Esophagus mucosa (tissue), 1 donor: ENCODE results near the gene FBXO31. TPM values are rescaled to one million over a fixed set of nuclear protein-coding genes. Genes with fewer than 3 reads are reported as not detected.

Source experiments
- ATAC-seq: fragments of 200-7000 bp; cut with Tn5 transposase; one replicate; pipeline ENCODE4 v1.9.1; 2020
- total RNA-seq: library from RNA; stranded (reverse); gene quantifications from one replicate; pipeline ENCODE4 v1.2.4, GENCODE V29; 2023
- donor health status: DM: yes; HTN: yes; CAD: no.

Gene FBXO31
- total RNA-seq, 1 donor from 2014 or later = 16.9 TPM

DNA sequence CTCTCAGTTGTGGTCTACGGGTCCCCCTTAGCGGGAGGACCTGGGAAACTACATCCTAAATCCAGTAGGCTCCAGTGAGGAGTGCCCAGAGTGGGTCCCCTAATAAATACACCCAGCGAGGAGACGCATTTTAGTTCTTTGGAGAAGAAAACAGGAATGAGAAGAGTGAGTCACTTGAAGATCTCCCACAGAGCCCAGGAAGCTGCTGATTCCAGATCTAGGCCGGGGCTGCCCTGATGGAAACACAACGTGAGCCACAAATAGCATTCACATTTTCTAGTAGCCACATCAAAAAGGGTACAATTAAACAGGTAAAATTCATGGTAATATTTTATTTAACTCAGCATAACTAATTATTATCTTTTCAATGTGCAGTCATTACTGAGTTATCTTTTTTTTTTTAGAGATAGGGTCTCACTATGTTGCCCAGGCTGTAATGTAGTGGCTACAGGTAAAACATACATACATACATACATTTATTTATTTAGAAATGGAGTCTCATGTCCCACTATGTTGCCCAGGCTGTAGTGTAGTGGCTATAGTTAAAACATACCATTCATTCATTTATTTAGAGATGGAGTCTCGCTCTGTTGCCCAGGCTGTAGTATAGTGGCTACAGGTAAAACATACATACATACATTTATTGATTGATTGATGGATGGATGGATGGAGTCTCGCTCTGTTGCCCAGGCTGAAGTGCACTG is 21.5 kb downstream of the FBXO31 start:
- no peak for ATAC-seq

DNA sequence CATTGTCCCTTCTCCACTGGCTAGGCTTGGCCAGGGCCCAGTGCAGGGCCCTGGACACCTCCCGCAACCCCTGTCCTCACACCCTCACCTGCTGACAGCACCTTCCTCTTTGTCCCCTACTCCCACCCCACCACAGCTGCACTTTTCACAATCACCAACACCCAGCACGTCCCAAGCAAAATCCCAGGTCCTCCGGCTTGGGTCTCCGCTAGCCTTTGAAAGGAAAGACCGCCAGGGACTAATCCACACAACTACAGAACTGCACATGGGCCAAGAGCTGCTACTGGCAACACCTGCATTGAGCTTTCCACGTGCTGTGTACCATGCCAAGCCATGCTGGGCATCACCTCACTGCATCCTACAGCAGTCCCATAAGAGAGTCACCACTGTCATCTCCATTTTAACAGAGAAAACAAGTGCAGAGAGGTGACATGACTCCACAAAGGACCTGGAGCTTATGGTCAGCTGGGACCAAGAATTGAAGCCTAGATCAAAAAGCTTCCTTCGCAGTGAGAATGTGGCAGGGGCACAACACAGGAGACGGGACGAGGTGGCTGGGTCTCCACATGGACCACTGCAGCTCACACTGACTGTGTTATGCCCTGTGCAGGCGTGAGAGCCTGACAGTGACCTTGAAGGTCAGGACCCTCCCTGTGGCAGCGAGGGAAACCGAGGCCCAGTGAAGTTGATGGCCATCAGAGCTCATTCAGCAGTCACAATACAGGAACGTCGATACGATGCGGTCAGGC is 22.5 kb downstream of the FBXO31 start:
- peak; percentile 11 for ATAC-seq

DNA sequence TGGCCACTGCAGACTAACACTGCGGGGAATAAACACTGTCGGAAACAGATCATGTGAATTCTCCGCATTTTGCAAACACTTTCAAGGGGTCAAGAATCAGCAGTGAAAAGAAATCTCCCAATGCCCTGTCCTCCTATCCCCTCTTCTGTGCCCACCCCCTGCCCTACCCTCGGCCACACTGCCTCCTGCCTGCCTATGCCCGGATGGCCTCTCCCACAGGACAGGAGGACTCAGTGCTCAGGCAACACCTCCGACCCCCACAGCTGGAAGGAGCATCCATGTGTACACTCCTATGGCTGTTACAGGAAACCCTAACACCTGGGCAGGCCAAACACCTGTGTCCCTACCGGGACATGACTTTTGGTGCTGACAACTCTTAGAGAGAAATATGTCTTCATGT is 24.5 kb downstream of the FBXO31 start:
- no peak for ATAC-seq

- no peak for ATAC-seq
These were observed 24.9 kb downstream of the FBXO31 start for GRCh38 chr16:87358696-87359095.

GRCh38 chr16:87358250-87358649 is 25.3 kb downstream of the FBXO31 start:
- ATAC-seq = no peak

- no peak for ATAC-seq
These were observed 27.1 kb downstream of the FBXO31 start for GRCh38 chr16:87356491-87356853.

GRCh38 chr16:87353613-87354012 is 30.0 kb downstream of the FBXO31 start:
- ATAC-seq = no peak

DNA sequence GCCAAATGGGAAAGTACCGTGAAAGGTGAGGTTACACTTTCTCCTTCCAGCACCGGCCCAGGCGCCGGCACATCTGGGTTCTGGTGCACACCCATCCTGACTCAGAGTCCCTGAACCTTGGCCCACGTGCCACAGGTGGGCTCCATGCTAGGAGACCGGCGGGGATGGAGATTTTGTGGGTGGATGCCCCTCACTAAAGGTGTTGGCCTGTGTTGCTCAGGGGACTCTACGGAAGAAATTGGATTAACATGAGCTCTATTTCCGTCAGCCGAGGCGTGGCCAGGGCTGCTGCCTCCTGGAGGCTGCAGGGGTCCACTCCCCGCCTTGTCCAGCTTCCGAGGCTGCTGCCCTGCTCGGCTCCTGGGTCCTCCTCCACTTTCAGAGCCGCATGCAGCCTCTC is 30.8 kb downstream of the FBXO31 start:
- ATAC-seq = no peak

- no peak for ATAC-seq
These were observed 32.3 kb downstream of the FBXO31 start for GRCh38 chr16:87351320-87351698.

GRCh38 chr16:87350681-87351319 is 32.8 kb downstream of the FBXO31 start:
- ATAC-seq = no peak

DNA sequence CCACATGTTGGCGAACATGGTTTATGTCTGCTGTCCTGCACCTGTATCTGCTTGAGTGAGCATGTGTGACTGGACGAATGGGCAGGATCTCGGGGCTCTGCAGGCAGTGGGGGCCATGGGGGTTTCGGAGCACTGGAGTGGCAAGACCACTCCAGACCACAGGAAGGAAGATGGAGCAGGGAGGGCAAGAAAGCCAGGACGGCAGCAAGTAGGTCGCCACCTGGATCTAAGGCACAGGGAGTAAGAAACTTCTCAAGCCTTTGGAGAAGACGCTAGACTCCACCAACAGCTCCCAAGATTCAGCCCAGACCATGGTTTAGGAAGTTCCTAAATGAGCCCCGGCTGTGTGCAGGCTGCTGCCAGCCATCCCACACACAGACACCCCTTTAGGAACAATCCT is 33.5 kb downstream of the FBXO31 start:
- no peak for ATAC-seq

- ATAC-seq = no peak
These were observed 34.9 kb downstream of the FBXO31 start for GRCh38 chr16:87348616-87349157.

GRCh38 chr16:87347932-87348615 is 35.5 kb downstream of the FBXO31 start:
- no peak for ATAC-seq

DNA sequence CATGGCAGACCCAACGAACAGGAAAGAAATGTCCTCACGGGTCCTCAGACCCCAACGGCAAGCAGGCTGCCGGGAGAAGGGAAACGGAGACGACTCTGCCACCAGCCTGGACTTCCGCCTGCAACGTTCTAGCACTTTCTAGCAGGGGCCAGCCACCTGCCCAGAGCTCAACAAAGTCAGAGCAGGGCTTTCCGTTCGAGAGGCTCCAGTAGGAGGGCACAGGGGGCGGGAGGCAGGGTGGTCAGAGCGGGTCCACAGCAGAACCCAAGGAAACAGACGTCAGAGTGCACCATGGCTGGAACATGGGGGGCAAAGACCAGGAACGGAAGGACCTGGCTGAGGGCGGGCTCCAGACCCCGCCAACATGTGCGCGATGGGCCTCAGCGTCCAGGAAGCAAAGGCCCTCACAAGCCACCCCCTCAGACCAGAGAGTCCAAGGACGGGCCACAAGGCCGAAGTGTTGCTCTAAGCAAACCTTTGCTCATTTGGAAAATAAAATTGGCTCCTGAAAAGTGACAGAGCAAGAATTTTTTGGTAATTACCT is 37.0 kb downstream of the FBXO31 start:
- ATAC-seq = no peak

DNA sequence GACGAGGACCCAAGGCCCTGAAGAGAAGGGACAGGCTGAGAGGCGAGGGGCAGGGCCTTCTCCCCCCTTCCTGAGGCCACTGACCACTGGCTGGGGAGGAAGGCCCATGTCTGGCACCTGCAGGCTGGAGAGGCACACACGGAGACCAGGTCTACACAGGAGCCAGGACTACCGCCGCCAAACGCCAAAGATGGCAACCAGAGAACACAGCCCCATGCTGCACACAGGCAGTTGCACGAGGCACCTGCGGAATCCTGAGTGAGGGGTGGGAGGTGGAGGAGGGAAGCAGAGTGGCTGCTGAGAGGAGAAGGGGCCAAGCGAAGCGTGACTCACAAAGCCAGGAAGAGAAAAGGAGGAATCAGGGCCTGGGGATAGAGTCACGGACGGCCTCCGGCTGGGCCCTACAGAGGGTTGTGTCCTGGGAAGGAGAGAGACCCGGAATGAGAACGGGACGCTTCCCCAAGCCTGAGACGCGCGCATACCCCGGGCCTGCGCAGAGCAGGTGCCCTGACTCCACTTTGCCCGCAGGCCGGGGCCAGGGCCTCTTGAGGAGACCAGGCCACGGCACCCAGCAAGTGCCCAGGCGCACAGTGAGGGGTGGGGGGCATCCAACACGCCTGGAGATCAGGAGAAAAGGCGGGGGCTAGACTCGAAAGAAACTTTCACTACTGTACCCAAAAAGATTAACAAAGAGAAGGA is 37.7 kb downstream of the FBXO31 start:
- no peak for ATAC-seq

DNA sequence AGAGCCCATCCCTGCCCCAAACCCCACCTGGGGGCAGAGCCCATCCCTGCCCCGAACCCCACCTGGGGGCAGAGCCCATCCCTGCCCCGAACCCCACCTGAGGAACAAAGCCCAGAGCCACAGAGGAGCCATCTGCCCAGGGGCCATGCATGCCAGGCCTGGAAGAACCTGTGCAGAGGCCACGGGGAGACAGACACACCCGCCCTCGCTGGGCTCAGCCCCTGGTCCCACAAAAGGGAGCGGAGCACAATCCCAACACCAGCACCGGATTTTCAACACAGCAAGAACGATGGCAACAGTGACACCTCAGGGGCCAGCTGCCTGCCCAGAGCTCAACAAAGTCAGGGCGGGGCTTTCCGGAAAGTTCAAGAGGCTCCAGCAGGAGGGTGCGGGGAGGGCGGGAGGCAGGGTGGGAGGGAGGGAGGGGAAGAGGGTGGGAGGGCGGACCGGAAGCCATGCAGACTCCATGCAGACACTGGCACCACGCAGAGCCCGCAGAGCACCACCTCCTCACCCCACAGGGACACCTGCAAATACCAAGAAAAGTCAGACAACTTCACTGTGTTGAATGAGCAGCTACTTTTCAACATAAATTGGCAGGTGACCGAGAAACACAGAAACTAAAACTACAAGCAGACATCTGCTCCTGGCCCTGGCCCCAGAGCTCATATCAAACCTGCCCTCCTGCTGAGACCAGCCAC is 38.5 kb downstream of the FBXO31 start:
- ATAC-seq = peak; percentile 35

- no peak for ATAC-seq
These were observed 39.2 kb downstream of the FBXO31 start for GRCh38 chr16:87344165-87344930.

DNA sequence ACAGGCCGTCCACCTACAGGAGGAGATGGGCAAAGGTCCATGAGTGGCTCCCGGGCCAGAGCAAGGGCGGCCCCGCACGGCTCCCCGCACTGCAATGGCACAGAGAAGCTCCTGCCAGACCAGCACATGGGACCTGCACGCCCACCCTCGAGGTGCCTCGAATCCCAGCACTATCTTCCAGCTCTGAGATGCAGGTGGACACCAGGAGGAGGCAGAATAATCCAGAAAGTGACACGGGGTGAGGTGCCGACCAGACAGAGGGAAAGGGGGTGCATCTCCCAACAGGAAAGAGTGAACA is 39.9 kb downstream of the FBXO31 start:
- ATAC-seq = no peak

- ATAC-seq = no peak
These were observed 40.4 kb downstream of the FBXO31 start for GRCh38 chr16:87342978-87343752.

DNA sequence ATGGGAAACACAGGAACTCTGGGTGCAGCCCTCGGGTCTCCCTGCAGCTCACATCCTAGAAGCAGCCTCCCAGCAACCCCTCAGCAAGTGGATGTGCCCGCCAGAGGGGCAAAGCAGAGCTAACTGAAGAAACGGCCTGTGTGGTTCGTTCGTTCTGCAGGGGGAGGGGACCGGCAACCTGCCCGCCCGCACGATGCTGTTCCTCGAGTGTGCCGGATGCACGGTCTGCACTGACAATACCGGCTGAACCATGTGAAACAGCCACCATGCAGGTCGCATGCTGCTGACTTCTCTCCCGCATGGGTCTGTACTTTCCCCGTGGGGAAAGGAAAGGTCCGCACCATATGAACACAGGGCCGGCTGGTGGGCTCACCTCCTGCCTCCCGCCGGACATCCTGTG is 41.1 kb downstream of the FBXO31 start:
- ATAC-seq = no peak
